GM20431 (cell line): ENCODE measurements around the gene ARL8B.
"Not testable (repeated sequence)": the region's sequence is repeated elsewhere in the genome, so short reads cannot be mapped to it uniquely, and the experiment has no call there.

Experiments
- in situ Hi-C: fragments of 300-500 bp; cut with MseI, MboI; formaldehyde crosslinking; loops from one replicate; pipeline ENCODE4 v1.15.0; 2020; ENCODE audit warnings: low sequenced_read_pairs; ENCODE audit not compliant: unreplicated experiment

Gene ARL8B

DNA sequence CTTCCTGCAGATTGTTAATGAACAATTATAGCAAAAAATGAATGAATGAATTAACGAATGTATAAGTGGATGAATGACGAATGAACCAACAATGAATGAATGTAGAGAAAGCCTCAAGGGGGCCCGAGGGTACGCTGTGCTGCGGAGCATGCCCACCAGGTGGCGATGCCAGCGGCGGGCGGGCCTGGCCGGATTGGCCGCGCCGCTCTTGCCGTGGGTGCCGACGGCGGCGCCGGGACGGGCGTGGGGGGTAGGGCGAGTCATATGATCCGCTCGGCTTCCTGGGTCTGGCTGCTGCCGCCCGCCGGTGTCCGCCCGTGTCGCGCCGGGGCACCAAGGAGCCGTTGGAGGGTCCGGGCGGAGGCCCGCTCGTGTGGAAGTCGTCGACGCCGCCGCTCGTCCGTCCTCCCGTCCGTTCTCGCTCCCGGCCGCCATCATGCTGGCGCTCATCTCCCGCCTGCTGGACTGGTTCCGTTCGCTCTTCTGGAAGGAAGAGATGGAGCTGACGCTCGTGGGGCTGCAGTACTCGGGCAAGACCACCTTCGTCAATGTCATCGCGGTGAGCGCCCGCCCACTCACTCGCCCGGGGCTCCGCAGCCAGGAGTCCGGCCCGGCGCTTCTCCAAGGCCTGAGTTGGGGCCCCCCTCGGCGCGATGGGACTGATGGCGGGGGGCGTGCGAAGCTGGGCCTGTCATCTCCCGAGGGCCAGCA is at the start of gene ARL8B:
Gene ARL8B, plus strand, starts transcription at position 263 of the 711 bp plus-strand sequence. Its CDS starts 174 bp downstream, at position 437.
- in situ Hi-C loops = no loop called here

DNA sequence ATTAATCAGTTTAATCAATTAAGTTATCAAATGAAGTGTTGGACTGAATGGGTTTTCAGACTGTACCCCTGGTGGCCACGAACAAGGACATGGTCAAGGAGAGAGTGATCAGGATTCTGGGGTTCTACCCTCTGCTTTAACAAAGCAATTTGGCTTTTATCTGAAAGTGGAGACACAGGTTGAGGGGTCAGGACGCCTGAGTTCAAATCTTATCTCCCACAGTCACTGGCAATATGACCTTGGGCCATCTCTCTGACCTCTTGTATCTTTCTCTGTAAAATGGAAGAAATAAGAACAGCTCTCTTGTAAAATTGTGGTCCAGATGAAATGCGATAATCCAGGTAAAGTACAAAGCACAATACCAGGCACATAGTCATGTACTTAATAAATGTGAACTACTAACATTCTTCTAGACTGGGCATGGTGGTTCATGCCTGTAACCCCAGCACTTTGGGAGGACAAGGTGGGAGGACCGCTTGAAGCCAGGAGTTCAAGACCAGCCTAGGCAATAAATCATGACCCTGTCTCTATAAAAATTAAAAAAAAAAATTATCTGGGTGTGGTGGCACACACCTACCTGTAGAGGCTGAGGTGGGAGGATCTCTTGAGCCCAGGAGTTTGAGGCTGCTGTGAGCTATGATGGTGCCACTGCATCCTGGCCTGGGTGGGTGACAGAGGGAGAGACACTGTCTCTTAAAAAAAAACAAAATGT is 48.6 kb upstream of the ARL8B start:
- in situ Hi-C loops = loop anchor here (25.0 kb wide), 1 partner anchor 711 kb away; no protein-coding TSS in a partner anchor

DNA sequence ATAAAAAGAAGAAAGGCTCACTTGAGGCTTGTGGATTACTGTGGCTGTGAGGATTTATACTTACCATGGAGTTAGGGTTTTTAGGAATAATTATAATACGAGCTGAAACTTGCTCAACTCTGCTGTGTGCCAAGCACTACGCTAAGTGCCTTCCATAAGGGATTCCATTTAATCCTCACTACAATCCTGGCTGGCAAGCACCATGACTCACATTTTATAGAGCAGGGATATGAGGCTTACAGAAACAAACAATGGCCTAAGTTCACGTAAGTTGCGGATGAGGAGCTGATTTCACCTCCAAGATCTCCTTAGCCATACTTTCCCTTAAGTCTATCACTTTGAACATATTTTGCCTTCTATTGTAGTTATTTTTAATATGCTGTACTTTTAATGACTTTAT is 43.9 kb upstream of the ARL8B start:
- in situ Hi-C loops = no loop called here

DNA sequence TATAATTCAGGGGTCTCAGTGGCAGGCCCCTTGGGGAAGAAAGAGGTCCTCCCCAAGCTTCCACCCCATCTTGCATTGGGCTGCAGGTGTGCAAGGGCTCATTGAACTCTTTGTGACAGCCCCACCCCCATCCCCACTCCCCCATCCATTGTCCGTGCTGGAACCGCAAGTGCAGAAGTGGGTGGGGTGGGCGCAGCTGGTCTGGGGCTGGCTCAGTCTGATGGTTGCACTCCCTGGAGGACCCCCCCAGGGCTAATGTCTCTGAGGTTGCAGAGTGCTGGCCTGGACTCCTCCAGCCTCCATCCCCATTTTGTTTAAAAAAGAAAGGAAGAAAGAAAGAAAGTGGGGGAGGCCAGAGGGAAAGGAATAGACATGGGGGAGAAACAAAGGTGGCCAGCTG is 42.3 kb upstream of the ARL8B start:
- in situ Hi-C loops = no loop called here

DNA sequence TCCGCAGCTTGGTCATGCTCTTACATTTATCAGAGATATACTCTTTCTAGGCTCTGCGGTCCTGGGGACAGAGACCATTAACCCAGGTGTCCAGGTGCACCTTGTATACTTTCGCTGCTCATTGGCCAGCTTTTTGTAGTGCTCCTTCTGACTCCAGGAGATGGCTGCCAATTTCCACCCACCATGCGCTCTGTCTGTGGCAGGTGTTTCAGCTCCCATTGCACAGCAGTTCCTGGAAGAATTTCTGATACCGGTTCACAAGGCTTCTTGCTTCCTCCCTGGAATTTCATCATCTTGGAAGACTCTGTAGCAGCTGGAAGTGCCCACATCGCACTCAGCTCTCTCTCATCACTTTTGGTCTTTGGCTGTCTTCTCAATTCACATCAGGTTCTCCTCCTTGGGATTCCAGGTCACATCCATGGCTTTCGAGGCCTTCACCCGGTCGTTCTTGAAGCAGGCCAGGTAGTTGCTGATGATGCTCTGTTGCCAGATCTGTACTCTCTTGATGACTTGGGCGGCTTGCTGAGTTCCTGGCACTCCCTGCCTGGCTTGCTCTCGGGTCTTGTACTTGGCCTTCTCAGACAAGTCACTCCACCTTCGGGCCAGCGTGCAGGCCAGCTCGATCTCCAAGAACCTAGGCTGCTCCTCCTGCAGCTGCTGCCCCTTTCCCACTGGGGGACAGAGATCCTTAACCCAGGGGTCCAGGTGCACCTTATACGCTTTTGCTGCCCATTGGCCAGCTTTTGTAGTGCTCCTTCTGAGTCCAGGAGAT is 41.1 kb upstream of the ARL8B start:
- in situ Hi-C loops = no loop called here

DNA sequence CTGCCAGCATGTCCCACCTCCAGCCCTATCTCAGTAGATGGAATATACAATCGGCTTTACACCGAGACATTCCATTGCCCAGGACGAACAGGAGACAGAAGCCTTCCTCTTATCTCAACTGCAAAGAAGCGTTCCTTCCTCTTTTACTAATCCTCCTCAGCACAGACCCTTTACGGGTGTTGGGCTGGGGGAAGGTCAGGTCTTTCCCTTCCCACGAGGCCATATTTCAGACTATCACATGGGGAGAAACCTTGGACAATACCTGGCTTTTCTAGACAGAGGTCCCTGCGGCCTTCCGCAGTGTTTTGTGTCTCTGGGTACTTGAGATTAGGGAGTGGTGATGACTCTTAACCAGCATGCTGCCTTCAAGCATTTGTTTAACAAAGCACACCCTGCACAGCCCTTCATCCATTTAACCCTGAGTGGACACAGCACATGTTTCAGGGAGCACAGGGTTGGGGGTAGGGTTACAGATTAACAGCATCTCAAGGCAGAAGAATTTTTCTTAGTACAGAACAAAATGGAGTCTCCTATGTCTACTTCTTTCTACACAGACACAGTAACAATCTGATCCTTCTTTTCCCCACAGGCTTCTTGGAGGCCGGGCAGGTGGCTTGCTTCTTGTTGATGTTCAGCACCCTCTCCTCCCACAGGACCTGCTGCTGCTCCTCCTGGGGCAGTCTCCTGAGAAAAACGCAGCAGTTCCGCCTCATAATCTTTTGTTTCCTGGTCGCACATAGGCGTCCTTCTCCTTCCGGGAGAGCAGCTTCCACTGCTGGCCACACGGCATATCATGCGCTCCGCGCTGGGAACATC is 39.9 kb upstream of the ARL8B start:
- in situ Hi-C loops = not testable (repeated sequence)

DNA sequence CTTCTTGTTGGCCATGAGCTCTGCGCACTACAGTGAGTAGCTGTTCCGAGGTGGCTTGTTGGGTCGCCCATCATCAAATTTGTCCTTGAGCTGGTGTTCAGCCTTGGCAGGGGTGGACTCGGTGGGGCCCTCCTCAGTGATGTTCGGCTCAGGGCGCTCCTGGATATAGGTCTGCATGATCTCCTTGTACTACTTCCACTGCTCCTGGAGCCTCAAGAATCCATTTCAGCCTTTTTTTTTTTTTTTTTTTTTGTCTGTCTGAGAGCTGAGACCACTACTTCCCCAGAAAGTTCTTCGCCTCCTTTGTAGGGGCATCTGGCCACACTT is 39.3 kb upstream of the ARL8B start:
- in situ Hi-C loops = no loop called here

DNA sequence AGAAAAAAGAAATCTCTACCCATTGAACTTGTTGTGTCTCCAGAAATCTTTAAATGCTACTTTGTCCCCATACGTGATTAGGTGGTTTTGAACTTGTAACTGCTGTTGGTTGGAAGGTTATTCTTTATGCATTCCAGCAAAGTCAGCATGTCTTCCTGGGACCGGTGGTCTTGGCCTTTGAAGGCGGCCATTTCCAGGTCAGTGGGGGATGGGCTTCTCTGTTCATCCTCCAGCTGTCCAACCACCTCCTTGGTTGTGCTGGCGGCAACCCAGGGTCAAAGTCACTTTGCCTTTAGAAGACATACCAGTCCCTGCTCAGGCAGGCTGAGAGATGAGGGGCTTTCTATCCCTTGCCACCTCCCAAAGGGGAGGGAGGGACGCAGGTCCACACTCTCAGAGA is 37.9 kb upstream of the ARL8B start:
- in situ Hi-C loops = no loop called here

DNA sequence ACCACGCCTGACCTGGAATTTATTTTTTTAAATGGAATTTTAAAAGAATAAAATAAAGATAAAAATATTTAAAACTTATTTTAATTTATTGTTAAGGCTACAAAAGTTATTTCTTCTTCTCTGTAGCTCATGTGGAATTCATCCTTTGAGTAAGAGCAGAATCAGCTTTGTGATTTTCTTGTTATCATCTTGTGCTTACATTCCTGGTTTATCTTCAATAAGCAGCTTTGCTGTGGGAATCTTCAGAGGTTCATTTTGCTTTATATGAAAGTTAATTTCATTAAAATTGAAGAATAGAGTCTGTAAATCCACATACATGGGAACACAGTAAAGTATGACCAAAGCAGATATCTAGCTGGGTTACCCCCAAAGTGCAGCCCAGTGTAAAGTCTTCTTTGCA is 35.4 kb upstream of the ARL8B start:
- in situ Hi-C loops = no loop called here

DNA sequence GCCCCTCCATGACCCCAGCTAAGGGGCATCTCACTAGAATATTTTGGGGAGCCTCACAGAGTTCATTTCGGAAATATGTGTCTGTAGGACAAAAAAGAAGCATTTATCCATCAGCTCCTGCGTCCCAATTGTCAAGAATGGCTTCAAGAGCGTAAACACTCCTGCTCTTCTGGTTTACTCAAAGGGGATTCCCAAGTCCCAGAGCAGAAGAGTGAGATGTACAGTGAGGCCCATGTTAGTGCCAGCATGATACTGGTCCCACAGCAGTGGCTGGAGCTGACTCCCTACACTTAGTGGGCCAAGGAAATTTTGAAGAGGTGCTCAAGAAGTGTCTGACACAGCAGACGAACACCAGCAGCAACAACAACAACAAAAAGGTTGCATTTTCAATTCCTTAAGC is 34.9 kb upstream of the ARL8B start:
- in situ Hi-C loops = no loop called here

DNA sequence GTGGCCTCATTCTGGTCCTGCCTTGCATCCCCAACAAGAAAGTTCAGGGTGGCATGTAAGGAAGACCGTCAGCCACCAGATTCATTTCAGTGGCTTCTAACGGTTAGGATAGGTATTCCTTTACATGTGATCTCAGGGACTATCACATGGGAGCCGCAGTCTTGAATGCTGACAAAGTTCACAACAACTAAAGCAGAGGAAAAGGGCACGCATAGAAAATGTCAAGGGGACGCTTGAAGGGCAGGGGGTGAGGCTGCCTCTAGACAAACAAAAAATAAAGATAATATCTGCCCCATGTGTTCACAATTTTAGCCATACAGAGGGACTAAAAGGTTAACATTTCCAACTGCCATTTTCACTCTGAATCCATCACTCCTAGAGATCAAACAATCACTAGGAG is 31.9 kb upstream of the ARL8B start:
- in situ Hi-C loops = no loop called here

DNA sequence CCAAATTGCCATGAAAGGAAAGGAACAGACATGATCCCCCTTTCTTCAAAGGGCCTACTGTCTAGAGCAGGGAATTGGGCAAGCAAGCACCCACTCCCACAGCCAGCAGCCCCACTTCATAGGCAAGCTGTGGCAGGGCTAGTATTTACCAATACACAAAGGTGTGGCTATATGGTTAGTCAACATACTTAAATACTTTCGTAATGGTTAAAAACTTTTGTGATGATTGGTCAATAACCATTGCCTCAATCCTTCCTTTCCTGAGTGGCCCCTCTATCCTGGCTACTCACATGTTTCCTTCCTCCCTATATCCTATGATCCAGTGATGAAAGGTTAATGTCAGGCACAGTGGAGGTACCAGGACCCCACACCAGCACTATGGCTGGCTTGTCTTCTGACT is 30.1 kb upstream of the ARL8B start:
- in situ Hi-C loops = no loop called here

DNA sequence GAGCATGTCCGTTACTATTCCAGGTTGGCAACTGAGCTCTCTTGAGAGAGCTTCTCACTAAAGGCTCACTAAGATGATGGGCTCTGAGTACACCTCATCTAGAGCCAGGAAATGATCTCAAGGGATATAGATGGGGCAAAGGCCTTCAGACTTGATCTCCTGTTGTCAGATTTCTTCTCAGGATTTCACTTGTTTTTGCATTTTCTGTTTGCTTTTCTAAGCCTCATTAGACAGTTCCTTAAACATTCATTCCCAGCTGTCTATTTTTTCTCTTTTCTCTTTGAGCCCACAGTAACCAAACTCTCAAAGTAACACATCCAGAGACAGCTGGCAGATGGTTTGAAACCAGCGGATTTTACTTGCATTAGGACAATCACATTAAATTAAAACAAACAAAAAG is 28.4 kb upstream of the ARL8B start:
- in situ Hi-C loops = no loop called here

DNA sequence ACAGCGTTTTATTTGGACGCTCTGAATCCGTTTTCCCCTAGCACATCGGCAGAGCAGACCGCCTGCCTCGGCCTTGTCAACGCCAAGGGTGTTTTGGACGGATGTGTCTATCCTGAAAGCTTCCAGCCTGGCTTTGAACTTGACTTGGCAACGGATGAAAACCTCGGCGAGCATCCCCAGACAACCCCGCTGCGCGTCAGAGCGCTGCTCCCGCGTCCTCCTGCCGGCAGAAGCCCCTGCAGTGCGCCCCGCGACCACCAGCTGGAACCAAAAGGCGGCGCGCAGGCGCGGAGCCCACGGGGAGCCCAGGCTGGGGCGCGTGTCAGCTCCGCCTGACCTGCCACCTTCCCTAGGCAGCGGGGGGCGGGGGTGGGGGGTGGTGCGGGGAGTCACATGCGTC is 26.2 kb upstream of the ARL8B start:
- in situ Hi-C loops = no loop called here

DNA sequence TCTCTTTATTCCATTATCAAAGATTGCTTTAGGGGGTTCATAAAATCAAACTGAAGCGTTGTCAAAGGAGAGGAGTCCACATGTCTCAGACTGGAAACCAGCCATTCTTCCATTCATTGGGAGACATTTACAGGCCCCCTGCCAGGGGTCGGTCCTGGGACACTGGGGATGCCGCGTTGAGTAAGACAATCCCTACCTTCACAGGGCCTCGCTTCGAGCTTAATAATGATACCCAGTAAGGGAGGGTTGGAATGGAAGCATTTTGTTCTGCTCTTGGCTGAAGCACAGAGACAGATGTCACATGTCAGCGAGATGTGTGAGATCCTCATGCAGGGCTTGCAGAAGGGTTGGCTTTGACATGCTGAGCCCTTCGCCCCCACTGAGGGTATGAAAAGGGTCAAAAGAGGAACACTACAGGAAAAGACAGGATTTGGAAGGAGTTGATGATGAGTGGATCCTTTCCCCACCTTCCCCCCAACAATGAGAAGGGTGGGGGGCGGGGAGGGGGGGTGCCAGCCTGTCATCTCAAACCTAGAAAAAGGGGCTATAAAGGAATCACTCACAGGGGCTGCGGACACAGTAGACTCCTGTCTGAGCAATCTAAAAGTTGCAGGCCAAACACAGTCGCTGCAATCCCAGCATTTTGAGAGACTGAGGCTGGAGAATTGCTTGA is 25.6 kb upstream of the ARL8B start:
- in situ Hi-C loops = no loop called here

DNA sequence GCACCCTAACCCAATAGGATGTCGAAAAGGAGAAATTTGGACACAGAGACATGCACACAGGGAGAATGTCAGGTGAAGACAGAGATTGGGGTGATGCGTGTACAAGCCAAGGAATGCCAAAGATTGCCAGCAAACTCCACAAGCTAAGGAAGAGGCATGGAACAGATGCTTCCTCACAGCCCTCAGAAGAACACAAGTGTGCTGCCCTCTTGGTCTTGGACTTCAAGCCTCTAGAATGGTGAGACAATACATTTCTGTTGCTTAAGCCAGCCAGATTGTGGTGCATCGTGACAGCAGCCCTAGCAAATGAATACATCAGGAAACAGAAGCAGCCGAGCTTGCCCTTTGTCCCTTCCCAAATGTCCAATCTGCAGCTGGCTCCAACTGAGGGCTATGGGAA is 23.7 kb upstream of the ARL8B start:
- in situ Hi-C loops = no loop called here

DNA sequence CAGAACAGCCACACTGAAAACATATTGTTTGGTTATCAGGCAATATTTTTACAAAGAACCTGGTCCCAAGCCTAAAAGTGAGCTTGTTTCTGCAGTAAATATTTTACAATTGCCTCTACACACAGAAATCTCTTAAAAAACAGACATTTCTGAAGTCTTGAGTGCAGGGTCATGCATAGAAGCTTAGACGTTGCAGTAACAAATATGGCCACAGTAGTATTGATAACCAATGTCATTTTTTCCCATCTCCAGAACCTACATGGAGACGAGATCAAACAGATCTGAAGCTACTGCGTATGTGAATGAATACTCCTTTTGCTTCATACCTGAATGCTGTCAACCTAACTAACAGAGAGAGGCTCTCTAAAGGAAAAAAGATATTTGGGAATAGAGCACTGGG is 19.6 kb upstream of the ARL8B start:
- in situ Hi-C loops = no loop called here

DNA sequence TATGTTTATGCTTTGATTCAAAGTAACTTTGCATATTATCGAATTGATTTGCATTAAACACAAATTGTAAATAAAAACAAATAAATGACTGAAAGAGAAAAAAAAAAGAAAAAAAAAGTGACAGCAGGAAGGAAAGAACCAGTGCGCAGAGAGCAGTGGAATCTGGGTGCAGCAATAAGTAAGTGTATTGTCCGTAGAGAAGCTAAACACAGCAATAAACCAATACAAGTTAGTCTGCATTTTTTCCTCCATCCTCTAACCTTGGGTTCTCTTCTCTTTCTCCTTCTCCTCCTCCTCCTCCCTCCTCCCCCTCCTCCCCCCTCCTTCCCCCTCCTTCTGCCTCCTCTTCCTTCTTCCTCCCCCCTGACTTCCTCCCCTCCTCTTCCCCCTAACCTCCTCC is 18.3 kb upstream of the ARL8B start:
- in situ Hi-C loops = no loop called here

DNA sequence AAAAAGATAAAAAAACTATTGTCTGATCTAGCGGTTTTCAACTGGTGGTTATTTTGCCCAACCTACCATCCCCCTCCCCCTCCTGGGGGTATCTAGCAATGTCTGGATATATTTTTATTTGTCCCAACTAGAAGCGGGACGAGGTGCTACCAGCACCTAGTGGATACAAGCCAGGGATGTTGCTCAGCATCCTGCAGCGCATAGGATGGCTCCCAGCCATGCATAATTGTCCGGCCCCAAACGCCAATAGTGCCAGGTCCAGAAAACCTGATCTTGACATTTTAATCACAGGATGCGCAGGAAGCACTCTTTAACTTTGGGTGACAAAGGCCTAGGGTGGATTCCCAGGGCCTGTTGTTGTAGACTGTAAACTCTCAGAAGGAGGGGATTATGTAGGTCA is 17.0 kb upstream of the ARL8B start:
- in situ Hi-C loops = no loop called here

DNA sequence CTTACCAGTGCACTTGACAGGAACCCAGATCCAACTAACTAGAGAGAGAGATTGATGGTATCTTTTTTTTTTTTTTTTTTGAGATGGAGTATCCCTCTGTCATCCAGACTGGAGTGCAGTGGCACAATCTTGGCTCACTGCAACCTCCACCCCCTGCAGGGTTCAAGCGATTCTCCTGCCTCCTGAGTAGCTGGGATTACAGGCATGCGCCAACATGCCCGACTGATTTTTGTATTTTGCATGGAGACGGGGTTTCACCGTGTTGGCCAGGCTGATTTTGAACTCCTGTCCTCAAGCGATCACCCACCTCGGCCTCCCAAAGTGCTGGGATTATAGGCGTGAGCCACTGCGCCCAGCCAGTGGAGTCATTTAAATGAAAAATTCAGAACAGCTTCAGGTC is 15.7 kb upstream of the ARL8B start:
- in situ Hi-C loops = not testable (repeated sequence)
